Ishikawa (cell line): ENCODE data around the gene RGL4.
A peak's percentile ranks its signal among the peaks of the same experiment; 100 is the strongest.

Source experiments
- CEBPB ChIP-seq: IDR thresholded peaks from 2 replicates; pipeline ENCODE4 v1.6.1; 2012
- CREB1 ChIP-seq: IDR thresholded peaks from 2 replicates; pipeline ENCODE4 v1.6.1; 2012; ENCODE audit warnings: low read depth
- EGR1 ChIP-seq: IDR thresholded peaks from 2 replicates; pipeline ENCODE4 v1.6.1; 2012
- EP300 ChIP-seq: IDR thresholded peaks from 2 replicates; pipeline ENCODE4 v1.6.1; 2012; ENCODE audit warnings: borderline replicate concordance
- FOXM1 ChIP-seq: IDR thresholded peaks from 2 replicates; pipeline ENCODE4 v1.6.1; 2012; ENCODE audit warnings: low read depth, borderline replicate concordance
- MAX ChIP-seq: IDR thresholded peaks from 2 replicates; pipeline ENCODE4 v1.6.1; 2012
- NFIC ChIP-seq: IDR thresholded peaks from 2 replicates; pipeline ENCODE4 v1.6.1; 2012
- RAD21 ChIP-seq: IDR thresholded peaks from 2 replicates; pipeline ENCODE4 v1.6.1; 2012; ENCODE audit warnings: low read depth
- REST ChIP-seq: IDR thresholded peaks from 2 replicates; pipeline ENCODE4 v1.6.1; 2012; ENCODE audit warnings: low read depth, mild to moderate bottlenecking
- TAF1 ChIP-seq: IDR thresholded peaks from 2 replicates; pipeline ENCODE4 v1.6.1; 2012; ENCODE audit warnings: low read depth, mild to moderate bottlenecking
- TCF12 ChIP-seq: IDR thresholded peaks from 2 replicates; pipeline ENCODE4 v1.6.1; 2012; ENCODE audit warnings: low read depth
- TEAD4 ChIP-seq: IDR thresholded peaks from 2 replicates; pipeline ENCODE4 v1.6.1; 2012
- USF1 ChIP-seq: IDR thresholded peaks from 2 replicates; pipeline ENCODE4 v1.6.1; 2012
- YY1 ChIP-seq: IDR thresholded peaks from 2 replicates; pipeline ENCODE4 v1.6.1; 2012; ENCODE audit warnings: low read depth
- ZBTB7A ChIP-seq: IDR thresholded peaks from 2 replicates; pipeline ENCODE4 v1.6.1; 2012; ENCODE audit warnings: low read depth

The RGL4 gene

GRCh38 chr22:23673826-23674690, 16.8 kb upstream of the RGL4 start:
- no peak for TF ChIP-seq TAF1
- TF ChIP-seq RAD21 = no peak
- TF ChIP-seq TEAD4 = no peak
- no peak for TF ChIP-seq FOXM1
- no peak for TF ChIP-seq USF1
- no peak for TF ChIP-seq CEBPB
- no peak for TF ChIP-seq ZBTB7A
- peak; percentile 65 for TF ChIP-seq EGR1

- no peak for TF ChIP-seq RAD21
- TF ChIP-seq TCF12 = no peak
- no peak for TF ChIP-seq FOXM1
- TF ChIP-seq EP300 = no peak
- TF ChIP-seq EGR1 = no peak
- no peak for TF ChIP-seq REST
- no peak for TF ChIP-seq CEBPB
- TF ChIP-seq ZBTB7A = no peak
- no peak for TF ChIP-seq CREB1
- TF ChIP-seq MAX = no peak
- no peak for TF ChIP-seq USF1
- no peak for TF ChIP-seq YY1
- no peak for TF ChIP-seq TEAD4
- TF ChIP-seq TAF1 = no peak
- TF ChIP-seq NFIC = no peak
Observed at GRCh38 chr22:23675502-23676415, 15.1 kb upstream of the RGL4 start.

GRCh38 chr22:23677701-23677995, 13.2 kb upstream of the RGL4 start:
- TF ChIP-seq REST (no peak), FOXM1 (no peak), TAF1 (no peak), EP300 (no peak), EGR1 (no peak), ZBTB7A (no peak), CEBPB (no peak), TCF12 (no peak), RAD21 (no peak), TEAD4 (no peak), CREB1 (no peak), NFIC (no peak), YY1 (no peak)

GRCh38 chr22:23678133-23678532, 12.7 kb upstream of the RGL4 start:
- TF ChIP-seq EP300 (no peak), TCF12 (no peak), TEAD4 (no peak), ZBTB7A (no peak), MAX (no peak), FOXM1 (no peak), REST (no peak), RAD21 (no peak), CREB1 (no peak), NFIC (no peak), CEBPB (no peak), USF1 (no peak), YY1 (no peak)
